ENCODE measurements around the gene CCDC7. TPM values are rescaled to one million over a fixed set of nuclear protein-coding genes. Genes with fewer than 3 reads are reported as not detected.

Gene CCDC7
- total RNA-seq, 1 experiment from 2014 or later = 1.9 TPM

- peaks cover 9% of the 10 kb centered on the region for H3K4me1 Mint-ChIP-seq
- H3K36me3 Mint-ChIP-seq = peaks cover 3% of the 10 kb centered on the region; the same call in 1 of the 2 replicates
These were observed 831 bp downstream of the CCDC7 start for GRCh38 chr10:32446536-32447406.

More at GRCh38 chr10:32446536-32447406, 831 bp downstream of the CCDC7 start:
- H3K9me3 Mint-ChIP-seq = peaks cover 5% of the 10 kb centered on the region
- DNase-seq (ENCODE audit: low spot score) (no peak), ATAC-seq (0 out of 2 replicates have a peak, but pooled peaks have one; percentile 10)
- H3K27me3 Mint-ChIP-seq (ENCODE audit: low read depth) = peaks cover 9% of the 10 kb centered on the region; the same call in 1 of the 2 replicates
- POLR2A ChIA-PET = no interaction called here
- no peak for TF ChIP-seq ZNF416 (CRISPR knock-in tag; IDR thresholded peaks at IDR 0.05)
- no peak for TF ChIP-seq HMGXB4 (CRISPR knock-in tag; IDR thresholded peaks at IDR 0.05)
- TF ChIP-seq ZNF423 (CRISPR knock-in tag; IDR thresholded peaks at IDR 0.05) = no peak
- no peak for TF ChIP-seq NFATC4 (CRISPR knock-in tag; IDR thresholded peaks at IDR 0.05)
- no peak for TF ChIP-seq FOXK1 (CRISPR knock-in tag; IDR thresholded peaks at IDR 0.05)
- no peak for TF ChIP-seq ZNF281 (CRISPR knock-in tag; IDR thresholded peaks at IDR 0.05)
- TF ChIP-seq GABPB1 (CRISPR knock-in tag; IDR thresholded peaks at IDR 0.05) = no peak
- no peak for TF ChIP-seq STAT6 (CRISPR knock-in tag; conservative IDR thresholded peaks at IDR 0.05; ENCODE audit: low read depth)
- TF ChIP-seq E2F5 (CRISPR knock-in tag; IDR thresholded peaks at IDR 0.05) = no peak
- TF ChIP-seq, protein P1, sequence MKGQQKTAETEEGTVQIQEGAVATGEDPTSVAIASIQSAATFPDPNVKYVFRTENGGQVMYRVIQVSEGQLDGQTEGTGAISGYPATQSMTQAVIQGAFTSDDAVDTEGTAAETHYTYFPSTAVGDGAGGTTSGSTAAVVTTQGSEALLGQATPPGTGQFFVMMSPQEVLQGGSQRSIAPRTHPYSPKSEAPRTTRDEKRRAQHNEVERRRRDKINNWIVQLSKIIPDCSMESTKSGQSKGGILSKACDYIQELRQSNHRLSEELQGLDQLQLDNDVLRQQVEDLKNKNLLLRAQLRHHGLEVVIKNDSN (CRISPR knock-in tag; IDR thresholded peaks at IDR 0.05) = no peak
- no peak for TF ChIP-seq NFE2L1 (CRISPR knock-in tag; IDR thresholded peaks at IDR 0.05)
- no peak for TF ChIP-seq GTF2I (CRISPR knock-in tag; conservative IDR thresholded peaks at IDR 0.05)
- no peak for TF ChIP-seq CDX4 (CRISPR knock-in tag; IDR thresholded peaks at IDR 0.05; ENCODE audit: borderline replicate concordance)
- H3K4me3 Mint-ChIP-seq = peak overlapping the region; percentile 83
- peak overlapping the region; percentile 94 for H3K27ac Mint-ChIP-seq
- CTCF ChIA-PET = no interaction called here
